ENCODE results near the gene PADI1. TPM values are rescaled to one million over a fixed set of nuclear protein-coding genes. Genes with fewer than 3 reads are reported as not detected.

PADI1 gene
- total RNA-seq, 1 experiment from 2014 or later = 0.37 TPM

GRCh38 chr1:17230671-17231310 is 25.9 kb downstream of the PADI1 start:
- Histone ChIP-seq H3K9me2 (ENCODE audit: insufficient read depth) (no peaks in the 10 kb centered on the region), H4K20me1 (ENCODE audit: insufficient read depth) (no peaks in the 10 kb centered on the region), H3K79me2 (ENCODE audit: insufficient read depth, low read length) (no peaks in the 10 kb centered on the region), H3K27ac (ENCODE audit: low read depth, low read length) (no peak overlapping the region), H3K4me1 (ENCODE audit: control insufficient read depth in 1 of 2, insufficient read depth in 2 of 2, low read length in 2 of 2) (peaks cover 45 to 74% of the 10 kb centered on the region in 2 experiments), H3K9ac (ENCODE audit: low read length) (no peak overlapping the region), H3K27me3 (ENCODE audit: insufficient read depth, low read length) (peaks cover 20% of the 10 kb centered on the region; the same call in 1 of the 2 replicates), H3K4me2 (ENCODE audit: low read length) (no peak overlapping the region), H2AFZ (ENCODE audit: low read depth, low read length, poor library complexity, severe bottlenecking) (no peak overlapping the region), H3K36me3 (ENCODE audit: control insufficient read depth in 1 of 2, insufficient read depth in 2 of 2, low read length in 2 of 2) (no peaks in the 10 kb centered on the region), H3K4me3 (replicated peaks in 1 of 2; ENCODE audit: low read depth in 1 of 2, low read length in 2 of 2) (no peak overlapping the region), H3K9me3 (ENCODE audit: control insufficient read depth in 1 of 2, insufficient read depth in 1 of 2, low read depth in 1 of 2, low read length in 2 of 2) (no peaks in the 10 kb centered on the region)
- no peak for ATAC-seq
- RAD21 ChIA-PET (ENCODE audit: low non-redundant PET in 1 of 2, low total read pairs in 2 of 2, uncharacterized antibody in 2 of 2, unreplicated experiment in 2 of 2) = no interaction called here
- POLR2A ChIA-PET = no interaction called here
- intact Hi-C loops (cut with micrococcal nuclease) = no loop called here
- CTCF ChIA-PET = no interaction called here
- TF ChIP-seq ZFX (IDR thresholded peaks at IDR 0.05) (no peak), EZH2phosphoT487 (IDR thresholded peaks at IDR 0.05; ENCODE audit: borderline replicate concordance) (no peak), POLR2AphosphoS5 (IDR thresholded peaks at IDR 0.05; ENCODE audit: low read depth, low read length) (no peak), REST (IDR thresholded peaks at IDR 0.05; ENCODE audit: low read depth) (no peak), EZH2 (IDR thresholded peaks at IDR 0.05) (no peak), MAX (IDR thresholded peaks at IDR 0.05) (no peak), SRF (IDR thresholded peaks at IDR 0.05; ENCODE audit: low read depth) (no peak), YY1 (IDR thresholded peaks at IDR 0.05; ENCODE audit: extremely low read depth, insufficient replicate concordance, low read depth, low read length) (no peak), ATF3 (IDR thresholded peaks at IDR 0.05) (no peak), RAD21 (IDR thresholded peaks at IDR 0.05; ENCODE audit: low read depth) (no peak), POLR2A (IDR thresholded peaks at IDR 0.05; ENCODE audit: borderline replicate concordance, extremely low read depth, insufficient read depth, insufficient read length) (no peak), ZBTB33 (IDR thresholded peaks at IDR 0.05; ENCODE audit: extremely low read depth, insufficient replicate concordance, low read length) (no peak)
- DNase-seq (ENCODE audit: low read depth, low spot score) = no peak
- no TSS peak for BruUV-seq (replicated peaks)
